GM19099 (cell line): ENCODE measurements around the gene FNBP1.

Experiments
- POLR2A ChIP-seq: IDR thresholded peaks from 3 replicates; pipeline ENCODE4 v1.6.1; 2011; ENCODE audit warnings: low read depth; ENCODE audit not compliant: insufficient read length; ENCODE audit errors: extremely low read depth

The FNBP1 gene

DNA sequence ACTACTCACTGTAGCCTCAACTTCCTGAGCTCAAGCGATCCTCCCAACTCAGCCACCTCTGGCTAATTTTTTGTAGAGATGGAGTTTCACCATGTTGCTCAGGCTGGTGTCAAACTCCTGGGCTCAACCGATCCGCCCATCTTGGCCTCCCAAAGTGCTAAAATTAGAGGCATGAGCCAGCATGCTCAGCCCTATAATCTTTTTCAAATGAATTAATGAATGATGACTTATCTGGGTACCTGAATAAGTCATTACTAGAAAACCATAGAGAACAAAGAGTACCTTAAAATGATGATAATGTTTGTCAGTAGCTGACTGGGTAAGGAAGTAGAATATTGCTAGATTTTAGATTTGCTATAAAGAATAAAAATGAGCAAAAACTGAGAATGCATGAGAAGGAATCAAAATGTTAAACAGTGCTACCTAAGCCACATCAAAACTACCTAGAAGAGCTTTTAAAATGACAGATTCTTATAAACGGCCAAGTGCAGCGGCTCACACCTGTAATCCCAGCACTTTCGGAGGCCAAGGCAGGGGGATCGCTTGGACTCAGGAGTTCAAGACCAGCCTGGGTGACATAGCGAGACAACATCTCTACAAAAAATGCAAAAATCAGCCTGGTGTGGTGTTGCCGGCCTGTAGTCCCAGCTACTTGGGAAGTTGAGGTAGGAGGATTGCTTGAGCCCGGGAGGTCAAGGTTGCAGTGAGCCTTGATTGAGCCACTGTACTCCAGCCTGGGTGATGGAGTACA is 13.6 kb downstream of the FNBP1 start:
- no peak for TF ChIP-seq POLR2A

- TF ChIP-seq POLR2A, result no peak
These were observed 14.3 kb downstream of the FNBP1 start for GRCh38 chr9:130028493-130029222.

GRCh38 chr9:130027533-130028365 is 15.2 kb downstream of the FNBP1 start:
- peak; percentile 33 for TF ChIP-seq POLR2A

DNA sequence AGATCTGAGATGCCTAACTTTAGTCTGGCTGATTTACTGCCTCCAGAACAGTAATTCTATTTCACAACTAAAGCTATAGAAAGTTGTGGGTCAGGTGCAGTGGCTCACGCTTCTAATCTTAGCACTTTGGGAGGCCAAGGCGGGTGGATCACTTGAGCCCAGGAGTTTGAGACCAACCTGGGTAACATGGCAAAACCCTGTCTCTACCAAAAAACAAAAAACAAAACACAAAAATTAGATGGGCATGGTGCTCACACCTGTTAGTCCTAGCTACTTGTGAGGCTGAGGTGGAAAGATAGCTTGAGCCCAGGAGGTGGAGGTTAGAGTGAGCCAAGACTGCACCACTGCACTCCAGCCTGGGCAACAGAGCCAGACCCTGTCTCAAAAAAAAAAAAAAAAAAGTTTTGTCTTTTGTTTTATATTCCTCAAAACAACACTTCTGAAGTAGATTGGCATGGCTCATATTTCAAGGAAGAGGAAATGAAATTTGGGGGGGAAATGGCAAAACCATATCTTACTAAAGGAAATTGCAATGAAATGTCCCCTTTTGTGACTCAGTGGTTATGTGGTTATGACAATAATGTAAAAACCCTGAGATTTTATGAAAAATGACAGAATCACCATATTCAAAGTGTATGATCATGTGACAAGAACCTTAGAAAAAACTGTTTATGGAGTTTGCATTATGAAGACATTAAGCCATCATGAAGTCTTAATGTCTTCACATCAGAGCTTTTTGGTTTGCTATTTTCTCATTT is 16.2 kb downstream of the FNBP1 start:
- peak; percentile 1 for TF ChIP-seq POLR2A

GRCh38 chr9:130024597-130024994 is 18.4 kb downstream of the FNBP1 start:
- TF ChIP-seq POLR2A, result no peak

DNA sequence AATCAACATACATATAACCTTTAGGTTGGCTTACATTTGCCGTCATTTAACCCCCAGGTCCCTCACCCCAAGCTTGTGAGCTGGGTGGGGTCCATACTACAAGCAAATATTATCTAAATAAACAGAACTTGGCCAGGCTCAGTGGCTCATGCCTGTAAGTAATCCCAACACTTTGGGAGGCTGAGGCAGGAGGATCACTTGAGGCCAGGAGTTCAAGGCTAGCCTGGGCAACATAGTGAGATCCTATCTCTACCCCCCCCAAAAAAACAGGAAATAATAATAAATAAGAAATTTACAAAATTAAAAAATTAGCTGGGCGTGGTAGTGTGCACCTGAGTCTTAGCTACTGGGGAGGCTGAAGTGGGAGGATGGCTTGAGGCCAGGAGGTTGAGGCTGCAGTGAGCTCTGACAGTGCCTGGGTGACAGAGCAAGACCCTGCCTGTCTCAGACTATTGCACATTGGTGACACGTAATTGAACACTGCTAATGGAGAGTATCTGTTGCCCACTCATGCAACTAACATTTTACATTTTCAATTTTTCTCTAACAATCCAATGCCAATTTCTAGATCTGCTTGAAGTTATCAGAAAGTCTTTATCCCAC is 18.9 kb downstream of the FNBP1 start:
- no peak for TF ChIP-seq POLR2A

DNA sequence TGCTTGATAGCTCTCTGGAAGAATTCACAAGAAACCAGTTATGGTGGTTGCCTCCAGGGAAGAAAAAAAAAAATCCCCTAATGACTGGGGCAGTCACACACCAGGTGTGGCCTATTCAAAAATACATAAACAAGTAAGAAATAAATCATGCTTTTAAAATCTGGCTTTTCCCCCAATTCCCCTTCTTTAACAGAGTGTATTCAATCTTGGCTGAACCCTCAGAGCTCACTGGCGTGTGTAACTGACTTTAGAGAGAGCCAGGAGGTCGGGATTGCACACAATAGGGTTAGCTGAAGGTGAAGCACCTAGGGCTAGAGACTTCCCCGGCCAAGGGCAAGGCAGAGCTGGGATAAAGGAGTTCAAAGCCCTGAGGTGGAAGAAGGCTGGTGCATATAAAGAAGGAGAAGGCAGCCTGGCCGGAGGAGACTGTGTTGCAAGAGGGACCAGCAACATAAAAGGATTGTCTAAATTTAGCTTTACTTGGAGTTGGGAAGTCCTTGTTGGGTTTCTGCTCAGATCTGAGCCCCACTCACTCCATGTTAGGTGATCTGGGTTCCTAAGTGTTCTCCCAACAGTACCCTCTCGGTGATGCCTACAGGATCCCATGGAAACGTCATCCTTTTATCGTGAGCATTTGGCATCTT is 19.7 kb downstream of the FNBP1 start:
- TF ChIP-seq POLR2A, result no peak

- TF ChIP-seq POLR2A, result peak; percentile 4
These were observed 20.3 kb downstream of the FNBP1 start for GRCh38 chr9:130022566-130023143.

DNA sequence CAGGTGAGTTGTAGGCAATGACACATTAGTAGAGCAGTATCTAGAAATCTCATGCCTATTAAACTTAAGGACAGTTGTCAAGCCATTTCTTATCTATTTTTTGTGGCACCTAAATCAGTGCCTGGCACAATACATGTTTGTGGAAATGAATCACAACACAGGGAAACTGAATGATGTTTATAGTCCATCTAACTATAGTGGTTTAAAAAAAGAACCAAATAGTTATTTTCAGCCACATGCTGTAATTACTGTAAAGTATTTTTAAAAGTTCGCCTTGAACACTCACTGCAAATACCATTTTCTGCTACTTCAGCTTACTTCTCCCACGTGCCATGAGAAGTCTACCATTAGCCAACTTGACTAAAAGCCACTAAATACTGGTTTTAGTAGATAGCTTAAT is 21.9 kb downstream of the FNBP1 start:
- TF ChIP-seq POLR2A, result no peak

GRCh38 chr9:130020618-130021017 is 22.4 kb downstream of the FNBP1 start:
- TF ChIP-seq POLR2A, result no peak

GRCh38 chr9:130018265-130018664 is 24.7 kb downstream of the FNBP1 start:
- peak; percentile 20 for TF ChIP-seq POLR2A

DNA sequence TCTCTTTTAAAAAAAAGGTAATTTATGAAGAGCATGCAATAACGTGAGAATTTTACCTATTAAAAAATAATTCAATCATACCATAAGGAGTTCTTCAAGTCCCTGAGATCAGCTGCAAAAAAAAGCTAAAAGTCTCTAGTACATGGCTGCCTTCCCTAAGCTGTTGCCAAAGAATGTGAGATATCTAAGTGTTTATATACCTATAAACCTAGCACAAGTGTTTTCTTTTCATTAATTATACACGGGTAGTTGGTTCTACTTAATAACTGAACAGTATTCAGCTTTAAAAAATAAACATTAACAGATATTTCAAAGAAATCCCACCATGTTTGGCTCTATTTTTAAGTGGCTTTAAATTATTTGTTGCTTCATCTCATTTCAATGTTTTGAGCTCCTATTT is 25.9 kb downstream of the FNBP1 start:
- no peak for TF ChIP-seq POLR2A

DNA sequence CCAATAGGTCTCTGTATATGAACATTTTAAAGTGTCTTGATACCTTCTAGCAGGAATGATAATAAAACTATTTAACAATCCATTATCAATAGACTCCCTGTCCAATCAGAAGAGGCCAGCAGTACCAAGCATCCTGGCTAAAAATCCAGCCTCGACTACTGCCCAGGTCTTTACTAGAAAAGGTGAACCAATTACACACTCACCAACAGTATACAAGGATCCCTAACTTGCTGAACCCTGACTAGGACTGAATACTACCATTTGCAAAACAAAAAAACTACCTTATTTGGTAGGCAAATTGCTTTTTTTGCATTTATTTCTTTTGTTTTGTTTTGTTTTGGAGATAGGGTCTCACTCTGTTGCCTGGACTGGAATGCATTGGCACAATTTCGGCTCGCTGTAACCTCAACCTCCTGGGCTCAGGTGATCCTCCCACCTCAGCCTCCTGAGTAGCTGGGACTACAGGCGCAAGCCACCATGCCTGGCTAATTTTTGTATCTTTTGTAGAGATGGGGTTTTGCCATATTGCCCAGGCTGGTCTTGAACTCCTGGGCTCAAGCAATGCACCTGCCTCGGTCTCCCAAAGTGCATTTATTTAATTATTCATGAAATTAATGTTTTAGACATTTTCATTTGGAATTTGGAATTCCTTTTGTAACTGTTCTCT is 27.5 kb downstream of the FNBP1 start:
- TF ChIP-seq POLR2A, result no peak
